SK-N-SH treated with all-trans-retinoic acid at 6 μM for 48 hours (cell line): Measurements from ENCODE around the gene KIRREL3.

Experiments used
- ATAC-seq: fragments of 200-7000 bp; cut with Tn5 transposase; 3 replicates; pipeline ENCODE4 v1.9.1; 2020; ENCODE audit warnings: mild to moderate bottlenecking, moderate library complexity
- BACH2 ChIP-seq: fragments of 250-450 bp; sonication (Bioruptor Pico); IDR thresholded peaks from 2 replicates; pipeline ENCODE4 v1.9.0; 2021; ENCODE audit warnings: mild to moderate bottlenecking, borderline replicate concordance
- CREB5 ChIP-seq: fragments of 250-450 bp; sonication (Bioruptor Pico); IDR thresholded peaks from 2 replicates; pipeline ENCODE4 v1.5.1; 2020; ENCODE audit warnings: low read depth, mild to moderate bottlenecking, moderate library complexity
- CSRNP3 ChIP-seq: fragments of 250-450 bp; sonication (Bioruptor Pico); IDR thresholded peaks from 2 replicates; pipeline ENCODE4 v1.5.1; 2021; ENCODE audit warnings: mild to moderate bottlenecking, moderate library complexity
- ISL1 ChIP-seq: fragments of 250-450 bp; sonication (Bioruptor Pico); IDR thresholded peaks from 2 replicates; pipeline ENCODE4 v2.1.2; 2022; ENCODE audit warnings: mild to moderate bottlenecking, moderate library complexity
- OSR1 ChIP-seq: fragments of 250-450 bp; sonication (Bioruptor Pico); IDR thresholded peaks from 2 replicates; pipeline ENCODE4 v1.8.0; 2022; ENCODE audit warnings: moderate library complexity, mild to moderate bottlenecking, inconsistent platforms
- PATZ1 ChIP-seq: fragments of 250-450 bp; sonication (Bioruptor Pico); IDR thresholded peaks from 2 replicates; pipeline ENCODE4 v1.8.0; 2020; ENCODE audit warnings: mild to moderate bottlenecking, moderate library complexity, borderline replicate concordance
- POU6F1 ChIP-seq: fragments of 250-450 bp; sonication (Bioruptor Pico); IDR thresholded peaks from 2 replicates; pipeline ENCODE4 v1.8.0; 2021; ENCODE audit warnings: low read depth, mild to moderate bottlenecking, moderate library complexity, borderline replicate concordance
- SNAI2 ChIP-seq: fragments of 250-450 bp; sonication (Bioruptor Pico); IDR thresholded peaks from 2 replicates; pipeline ENCODE4 v1.5.0; 2020; ENCODE audit warnings: mild to moderate bottlenecking, moderate library complexity
- TSHZ2 ChIP-seq: fragments of 250-450 bp; sonication (Bioruptor Pico); IDR thresholded peaks from 2 replicates; pipeline ENCODE4 v1.5.0; 2020; ENCODE audit warnings: mild to moderate bottlenecking, moderate library complexity
- ZC3H10 ChIP-seq: fragments of 250-450 bp; sonication (Bioruptor Pico); IDR thresholded peaks from 2 replicates; pipeline ENCODE4 v1.5.1; 2021; ENCODE audit warnings: mild to moderate bottlenecking, moderate library complexity
- ZFP3 ChIP-seq: fragments of 250-450 bp; sonication (Bioruptor Pico); IDR thresholded peaks from 2 replicates; pipeline ENCODE4 v1.5.0; 2020; ENCODE audit warnings: mild to moderate bottlenecking, moderate library complexity
- ZFP30 ChIP-seq: fragments of 450-650 bp; formaldehyde crosslinking; IDR thresholded peaks from 2 replicates; pipeline ENCODE4 v1.5.0; 2022; ENCODE audit warnings: mild to moderate bottlenecking, moderate library complexity
- ZNF565 ChIP-seq: fragments of 450-650 bp; formaldehyde crosslinking; conservative IDR thresholded peaks from 2 replicates; pipeline ENCODE4 v1.5.0; 2020; ENCODE audit warnings: low read depth, mild to moderate bottlenecking, moderate library complexity
- ZNF70 ChIP-seq: fragments of 450-650 bp; formaldehyde crosslinking; IDR thresholded peaks from 2 replicates; pipeline ENCODE4 v1.5.0; 2020; ENCODE audit warnings: mild to moderate bottlenecking, moderate library complexity

KIRREL3 gene

GRCh38 chr11:126834573-126834972, 166.0 kb downstream of the KIRREL3 start (continued):
- TF ChIP-seq TSHZ2 (CRISPR knock-in tag): no peak
- no peak for TF ChIP-seq ZFP30 (CRISPR knock-in tag)

GRCh38 chr11:126834149-126834548, 166.4 kb downstream of the KIRREL3 start:
- TF ChIP-seq ISL1 (CRISPR knock-in tag) (peak; percentile 85), SNAI2 (no peak)
- ATAC-seq: peak; percentile 89

GRCh38 chr11:126833065-126833464, 167.5 kb downstream of the KIRREL3 start:
- no peak for ATAC-seq
- no peak for TF ChIP-seq CREB5 (CRISPR knock-in tag)

GRCh38 chr11:126832387-126832786, 168.2 kb downstream of the KIRREL3 start:
- TF ChIP-seq PATZ1 (CRISPR knock-in tag) (no peak), POU6F1 (CRISPR knock-in tag) (no peak), CREB5 (CRISPR knock-in tag) (no peak), TSHZ2 (CRISPR knock-in tag) (no peak), ZNF565 (no peak), OSR1 (CRISPR knock-in tag) (no peak), SNAI2 (no peak), BACH2 (CRISPR knock-in tag) (no peak), ZNF70 (CRISPR knock-in tag) (no peak), CSRNP3 (CRISPR knock-in tag) (no peak), ZC3H10 (CRISPR knock-in tag) (no peak), ZFP3 (CRISPR knock-in tag) (no peak)
- ATAC-seq: no peak
